Measurements from ENCODE around the gene TRPM7.

- no peak for TF ChIP-seq GATA3 (IDR thresholded peaks at IDR 0.05; ENCODE audit: low read depth, low read length)
- TF ChIP-seq GATA2 (IDR thresholded peaks at IDR 0.05; ENCODE audit: low read depth, low read length) = no peak
Measured at GRCh38 chr15:50669611-50670010, 17.0 kb downstream of the TRPM7 start.

All from SH-SY5Y (cell line).